Epidermal melanocyte (primary cell): ENCODE data around the gene CDH4.

Source experiments
- DNase-seq: peaks from one replicate; pipeline ENCODE4 v3.0.0; 2011; ENCODE audit warnings: low spot score; ENCODE audit not compliant: insufficient read length

CDH4 gene

DNA sequence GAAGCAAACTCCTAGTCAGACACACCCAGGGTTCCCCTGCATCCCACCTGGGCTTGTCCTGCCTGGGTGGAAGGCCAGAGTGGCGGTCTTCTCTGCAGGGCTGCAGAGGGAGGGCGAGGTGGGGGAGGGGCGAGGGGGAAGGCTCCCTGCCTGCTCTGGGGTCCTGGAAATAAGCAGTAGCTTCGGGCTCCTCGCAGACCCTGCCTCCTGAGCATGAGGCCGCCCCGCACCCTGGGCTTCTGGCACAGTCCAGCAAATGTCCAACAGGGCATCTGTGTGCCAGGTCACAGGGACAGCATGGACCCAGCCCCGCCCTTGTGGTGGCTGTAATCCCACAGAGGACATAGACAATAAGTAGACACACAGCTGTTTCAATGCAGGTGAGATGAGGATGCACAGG lies 619.9 kb downstream of the CDH4 start:
- no peak for DNase-seq

DNA sequence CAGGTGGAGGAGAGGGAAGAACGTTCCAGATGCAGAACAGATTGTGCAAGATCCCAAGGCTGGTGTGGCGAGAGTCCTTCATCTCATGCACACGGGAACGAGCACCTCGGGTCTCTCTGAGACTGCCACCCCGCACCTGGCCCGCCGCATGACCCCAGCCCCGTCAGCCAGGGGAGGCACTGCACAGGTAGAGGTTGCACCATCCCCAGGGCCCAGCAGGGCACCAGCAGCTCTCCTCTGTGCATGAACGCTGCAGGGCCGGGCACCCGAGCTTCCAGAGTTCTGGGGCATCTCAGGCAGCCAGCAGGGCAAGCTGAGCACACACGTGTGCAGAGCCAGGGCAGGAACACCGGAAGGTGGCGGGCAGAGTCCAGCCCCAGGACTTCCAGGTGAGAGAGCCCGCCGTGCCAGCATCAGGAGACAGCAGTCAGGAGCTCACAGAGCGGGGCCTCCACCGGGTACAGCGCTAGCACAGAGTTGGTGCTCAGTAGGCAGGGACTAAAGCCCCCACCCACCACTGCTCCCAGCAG lies 620.4 kb downstream of the CDH4 start:
- no peak for DNase-seq

DNA sequence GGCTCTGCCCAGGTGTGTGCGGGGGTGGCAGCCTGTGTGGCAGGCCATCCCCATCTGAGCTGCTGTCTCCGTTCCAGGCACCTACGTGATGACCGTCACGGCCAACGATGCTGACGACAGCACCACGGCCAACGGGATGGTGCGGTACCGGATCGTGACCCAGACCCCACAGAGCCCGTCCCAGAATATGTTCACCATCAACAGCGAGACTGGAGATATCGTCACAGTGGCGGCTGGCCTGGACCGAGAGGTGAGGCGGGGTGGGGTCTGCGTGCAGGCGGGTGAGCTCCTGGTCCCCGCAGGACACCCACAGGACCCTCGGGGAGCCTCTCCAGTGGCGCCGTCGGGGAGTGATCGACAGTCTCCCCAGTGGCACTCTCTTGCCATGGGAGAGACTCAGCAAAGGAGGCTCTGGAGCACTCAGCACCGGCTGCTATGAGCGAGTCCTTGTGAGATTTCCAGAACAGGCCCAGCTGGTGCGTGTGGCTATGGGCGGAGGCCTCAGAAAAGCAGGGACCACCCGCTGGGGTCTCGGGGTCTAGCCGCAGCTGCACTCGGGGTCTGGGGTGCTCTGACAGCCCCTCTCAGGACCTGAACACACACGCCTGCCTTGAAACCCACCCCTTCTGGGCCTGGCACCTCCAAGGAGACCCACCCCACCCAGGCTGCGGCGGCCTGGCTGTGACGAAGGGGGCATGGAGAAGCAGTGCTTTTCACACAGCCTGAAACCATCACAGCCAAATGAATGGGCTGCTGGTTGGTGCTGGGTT lies 621.8 kb downstream of the CDH4 start:
- no peak for DNase-seq

DNA sequence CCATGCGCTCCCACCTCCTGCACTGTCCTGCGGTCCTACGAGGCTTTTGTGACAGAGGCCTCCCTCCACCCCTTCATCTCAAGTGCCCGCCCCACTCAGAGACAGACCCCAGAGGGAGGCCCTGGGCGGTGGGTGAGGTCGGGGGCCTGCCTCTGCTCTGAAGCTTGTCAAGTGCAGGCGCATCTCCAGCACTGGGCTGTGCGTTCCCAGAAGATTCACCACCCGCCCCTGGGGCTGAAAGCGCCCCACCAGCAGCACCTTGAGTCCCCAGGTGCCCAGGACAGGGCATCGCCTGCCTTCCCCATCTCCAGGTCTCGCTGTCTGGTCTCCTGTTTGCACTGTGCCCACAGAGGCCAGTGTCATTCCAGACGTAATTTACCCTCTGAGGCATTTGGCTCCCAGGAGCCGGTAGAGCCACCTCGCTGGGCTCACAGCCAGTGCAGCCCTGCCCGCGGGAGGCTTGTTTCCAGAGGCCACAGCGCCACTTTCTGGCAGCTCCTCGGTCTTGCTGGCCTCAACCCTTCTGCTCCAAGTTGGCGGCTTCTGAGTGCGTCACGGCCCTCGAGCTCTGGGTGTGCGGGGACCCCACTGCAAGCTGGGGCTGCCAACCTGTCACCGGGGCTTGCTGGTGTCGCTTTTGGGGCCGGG lies 622.5 kb downstream of the CDH4 start:
- DNase-seq, result no peak

DNA sequence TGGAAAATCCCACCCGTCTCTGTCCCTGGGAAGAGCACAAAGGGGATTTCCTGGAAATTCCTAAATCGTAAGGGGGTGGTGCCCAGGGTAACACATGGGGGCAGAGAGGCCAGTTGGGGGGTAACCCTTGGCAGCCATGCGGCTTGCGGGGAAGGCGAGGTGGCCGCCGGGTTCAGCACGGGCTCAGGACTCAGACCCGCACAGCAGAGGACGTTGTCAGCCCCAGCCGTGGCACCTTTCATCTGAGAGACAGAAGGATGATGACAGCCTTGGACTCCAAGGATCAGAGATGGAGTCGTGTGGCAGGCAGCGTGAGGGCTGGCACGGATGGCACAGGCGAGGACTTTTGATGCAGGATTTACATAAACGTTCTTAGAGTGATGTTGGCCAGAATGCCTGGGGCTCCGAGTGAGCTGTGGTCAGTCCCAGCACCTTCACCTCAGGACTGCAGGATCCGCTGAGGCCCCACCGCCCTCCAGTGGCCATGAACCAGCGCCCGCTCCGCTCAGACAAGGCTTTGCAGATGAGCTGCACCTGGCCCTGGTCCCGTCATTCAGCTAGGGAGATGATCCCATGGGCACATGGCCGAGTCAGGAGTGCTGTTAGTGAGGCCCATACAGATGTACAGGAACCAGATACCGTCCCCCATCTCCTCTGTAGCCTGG lies 623.3 kb downstream of the CDH4 start:
- no peak for DNase-seq

DNA sequence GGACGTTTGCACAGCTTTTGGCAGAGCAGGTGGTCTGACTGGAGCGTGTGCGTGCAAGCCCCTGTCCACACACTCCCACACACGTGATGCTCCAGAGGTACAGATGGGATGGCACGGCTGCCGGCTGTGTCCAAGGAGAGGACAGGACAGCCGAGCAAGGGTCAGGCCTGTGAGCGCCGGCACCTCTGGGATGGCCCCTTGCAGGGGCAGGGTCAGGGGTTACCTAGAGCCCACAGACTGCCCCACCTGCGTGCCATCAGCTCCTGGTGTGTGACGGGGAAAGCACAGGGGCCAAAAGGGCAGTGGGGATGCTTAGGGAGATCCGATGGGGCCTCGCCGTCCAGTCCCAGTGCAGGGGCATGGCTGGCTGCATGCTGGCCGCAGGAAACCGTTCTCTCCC lies 623.9 kb downstream of the CDH4 start:
- no peak for DNase-seq

DNA sequence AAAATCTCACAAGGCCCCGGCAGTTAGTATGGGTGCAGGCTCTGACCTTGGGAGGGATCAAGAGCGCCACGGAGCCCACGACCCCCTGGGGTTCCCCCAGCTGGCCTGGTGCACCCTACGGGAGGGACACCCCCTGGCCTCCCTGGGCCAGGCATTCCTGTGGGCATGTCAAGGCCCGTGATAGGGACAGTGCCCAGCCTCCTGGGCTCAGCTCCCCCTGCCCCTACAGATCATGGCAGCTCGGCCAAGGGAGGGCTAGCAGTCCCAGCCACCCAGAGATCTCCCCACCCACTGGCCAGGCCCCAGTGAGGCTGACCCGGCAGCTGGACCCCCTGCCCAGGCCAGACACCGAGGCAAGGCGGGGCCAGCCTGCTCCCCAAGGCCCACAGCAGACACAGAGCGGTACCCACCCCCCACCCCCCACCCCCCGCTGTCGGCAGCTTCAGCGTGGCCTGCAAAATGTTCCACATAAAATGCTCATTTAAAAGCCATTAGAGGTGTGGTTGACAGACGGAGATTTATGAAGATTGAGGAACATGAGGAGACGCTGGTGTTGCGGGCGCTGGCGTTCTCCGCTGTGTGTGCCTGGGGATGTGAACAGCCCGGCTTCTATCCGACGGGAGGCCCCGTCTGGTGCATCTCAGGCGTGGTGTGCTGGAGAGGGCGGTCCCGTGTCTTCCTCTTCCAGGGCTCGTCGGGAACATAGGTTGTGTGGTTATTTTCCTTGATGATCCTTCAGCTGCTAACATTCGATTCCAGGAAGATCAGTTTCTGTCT lies 625.1 kb downstream of the CDH4 start:
- DNase-seq, result no peak

DNA sequence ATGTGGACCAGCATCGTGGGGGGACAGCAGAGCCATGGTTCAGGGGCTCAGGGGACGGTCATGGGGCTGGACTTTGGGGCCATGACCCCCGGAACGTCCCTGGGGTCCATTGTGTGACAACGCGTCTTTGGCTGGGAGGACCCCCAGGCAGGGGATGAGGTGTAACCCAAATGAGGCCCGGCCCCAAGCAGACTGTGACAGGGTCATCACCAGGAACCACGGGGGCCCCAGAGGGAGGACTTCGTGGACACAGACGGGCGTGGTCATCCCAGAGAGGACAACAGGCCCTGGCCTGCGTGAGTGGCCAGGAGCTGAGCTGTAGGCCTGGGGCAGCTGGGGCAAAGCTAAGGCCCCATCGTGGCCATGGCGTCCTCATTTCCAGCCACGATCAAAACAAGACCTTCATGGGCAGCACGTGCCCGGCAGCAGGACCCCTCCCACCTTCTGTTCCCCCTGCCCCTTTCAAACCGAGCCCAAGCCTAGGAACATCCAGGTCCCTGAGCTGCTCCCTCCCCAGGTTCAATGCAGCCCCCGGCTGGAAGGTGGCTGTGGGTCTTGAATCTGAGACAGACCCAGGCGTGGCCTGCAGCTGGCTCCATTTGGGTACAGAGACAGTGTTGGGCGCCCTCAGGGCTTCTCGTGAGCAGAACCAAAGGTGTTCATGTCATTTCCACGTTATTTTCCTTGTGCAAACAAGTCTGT lies 625.9 kb downstream of the CDH4 start:
- DNase-seq, result no peak

DNA sequence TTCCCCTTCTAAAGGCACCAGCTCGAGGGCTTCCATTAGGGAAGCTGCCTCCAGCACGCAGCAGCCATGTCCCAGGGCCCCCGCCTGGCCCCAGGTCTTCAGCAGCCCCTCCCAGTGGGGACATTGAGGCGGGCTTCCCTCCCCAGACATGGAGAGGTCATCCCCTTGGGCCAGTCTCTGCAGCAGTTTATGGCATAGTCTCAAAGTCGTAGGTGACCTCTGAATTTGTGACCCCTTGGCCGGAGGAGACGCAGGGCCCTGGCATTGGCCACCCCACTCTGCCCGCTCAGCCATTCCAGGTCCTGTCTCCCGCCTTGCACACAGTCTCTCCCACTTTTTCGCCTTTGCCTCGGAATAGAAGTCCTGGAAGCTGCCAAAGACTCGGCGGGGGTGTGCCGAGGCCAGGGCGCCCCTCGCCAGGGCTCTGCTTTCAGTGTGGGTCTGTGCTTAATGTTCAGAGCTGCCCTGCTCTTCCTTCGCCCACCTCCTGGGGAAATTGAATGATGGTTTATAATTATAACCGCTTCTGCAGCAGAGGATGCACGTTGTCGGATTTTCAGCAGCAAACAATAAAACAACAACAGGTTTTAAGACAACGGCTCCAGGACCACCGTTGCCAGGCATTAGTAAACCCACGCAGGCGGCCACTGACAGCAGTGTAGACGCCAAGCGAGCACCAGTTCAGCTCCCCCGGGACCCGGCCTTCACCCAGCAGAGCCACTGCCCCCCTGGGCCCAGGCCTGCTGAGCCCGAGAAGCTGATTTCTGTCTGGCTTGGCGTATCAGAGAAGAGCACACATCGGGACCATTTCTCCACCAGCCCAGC lies 626.6 kb downstream of the CDH4 start:
- no peak for DNase-seq

DNA sequence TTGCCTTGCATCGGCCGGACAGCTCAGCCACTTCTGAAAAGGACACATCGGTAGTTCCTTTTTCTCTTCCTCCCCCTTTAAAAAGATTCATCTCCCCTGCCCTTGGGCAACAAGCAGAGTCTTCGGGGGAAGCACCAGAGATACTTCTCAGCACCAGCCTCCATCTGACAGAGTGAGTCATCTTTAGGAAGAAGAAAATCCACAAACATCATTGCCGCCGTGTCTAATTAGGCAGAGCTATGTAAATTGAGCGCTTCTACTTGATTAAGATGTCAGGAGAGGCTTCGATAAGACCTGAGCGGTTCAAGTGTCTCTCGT lies 627.2 kb downstream of the CDH4 start:
- DNase-seq, result no peak

DNA sequence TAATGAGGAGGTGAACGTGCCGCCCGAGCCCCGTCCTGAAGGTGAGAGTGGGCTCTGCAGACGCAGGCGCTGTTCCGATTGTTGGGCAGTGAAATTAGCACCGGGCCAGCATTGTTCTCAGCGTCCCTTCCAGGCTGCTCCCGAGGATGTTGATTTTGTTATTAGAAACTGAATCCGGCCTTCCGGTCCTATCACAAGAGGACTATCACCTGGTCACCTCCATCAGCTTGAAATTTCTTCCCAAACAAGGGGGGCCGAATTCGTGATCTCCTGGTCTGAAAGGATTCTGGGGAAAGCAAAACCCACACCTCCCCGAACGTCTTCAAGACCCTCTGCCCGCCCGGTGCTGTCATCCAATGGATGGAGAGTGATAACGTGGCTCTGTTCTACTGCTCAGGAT lies 627.6 kb downstream of the CDH4 start:
- no peak for DNase-seq

DNA sequence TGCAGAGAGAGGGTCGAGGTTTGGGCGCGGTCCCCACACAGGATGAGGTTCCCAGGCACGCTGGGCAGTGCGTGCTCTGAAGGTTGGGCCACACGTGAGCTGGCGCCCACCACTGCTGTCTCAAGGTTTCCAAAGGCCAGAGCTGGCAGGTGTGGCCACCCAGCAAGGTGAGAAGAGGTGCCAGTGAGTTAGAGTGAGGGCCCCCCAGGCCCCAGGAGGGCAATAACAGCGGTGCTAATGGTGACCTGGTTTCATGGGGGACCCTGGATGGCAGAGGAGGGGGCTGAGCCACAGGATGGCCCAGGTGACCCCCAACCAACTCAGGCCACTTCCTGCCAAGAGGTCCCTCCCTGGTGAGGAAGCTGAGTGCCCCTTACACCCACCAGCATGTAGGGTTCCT lies 628.6 kb downstream of the CDH4 start:
- DNase-seq, result no peak

DNA sequence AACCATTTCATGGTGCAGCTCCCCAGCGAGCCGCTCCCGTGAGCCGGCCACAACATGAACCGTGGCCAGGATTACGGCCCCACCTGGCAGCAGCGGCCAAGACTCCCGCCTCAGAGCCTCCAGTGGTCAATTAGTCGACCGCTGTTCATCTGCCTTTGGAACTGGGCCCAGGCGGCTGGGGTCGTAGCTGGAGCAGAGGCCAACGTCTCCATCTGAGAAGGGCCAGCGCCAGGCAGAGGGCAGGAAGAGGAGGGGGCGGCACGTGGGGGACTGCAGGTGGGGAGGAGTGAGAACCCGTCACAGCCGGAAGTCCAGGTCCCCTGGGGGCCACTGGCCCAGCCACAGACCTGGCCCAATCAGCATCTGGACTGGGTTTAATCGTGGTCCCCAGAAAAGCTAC lies 629.4 kb downstream of the CDH4 start:
- no peak for DNase-seq

DNA sequence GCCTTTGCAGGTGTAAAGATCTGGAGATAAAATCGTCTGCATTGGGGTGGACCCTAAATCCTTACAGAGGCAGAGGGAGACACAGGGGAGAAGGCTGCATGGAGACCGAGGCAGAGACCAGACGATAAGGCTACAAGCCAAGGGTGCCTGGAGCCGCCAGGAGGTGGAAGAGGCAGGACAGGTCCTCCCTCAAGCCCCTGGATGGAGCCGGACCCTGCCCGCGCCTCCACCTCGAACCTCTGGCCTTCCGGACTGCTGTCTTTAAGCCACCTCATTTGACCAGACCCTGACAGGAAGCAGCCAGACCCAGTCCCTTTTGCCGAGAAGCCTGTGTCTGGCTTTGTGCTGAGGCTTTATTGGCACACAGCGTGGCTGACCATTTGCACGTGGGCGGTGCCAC lies 629.8 kb downstream of the CDH4 start:
- no peak for DNase-seq

DNA sequence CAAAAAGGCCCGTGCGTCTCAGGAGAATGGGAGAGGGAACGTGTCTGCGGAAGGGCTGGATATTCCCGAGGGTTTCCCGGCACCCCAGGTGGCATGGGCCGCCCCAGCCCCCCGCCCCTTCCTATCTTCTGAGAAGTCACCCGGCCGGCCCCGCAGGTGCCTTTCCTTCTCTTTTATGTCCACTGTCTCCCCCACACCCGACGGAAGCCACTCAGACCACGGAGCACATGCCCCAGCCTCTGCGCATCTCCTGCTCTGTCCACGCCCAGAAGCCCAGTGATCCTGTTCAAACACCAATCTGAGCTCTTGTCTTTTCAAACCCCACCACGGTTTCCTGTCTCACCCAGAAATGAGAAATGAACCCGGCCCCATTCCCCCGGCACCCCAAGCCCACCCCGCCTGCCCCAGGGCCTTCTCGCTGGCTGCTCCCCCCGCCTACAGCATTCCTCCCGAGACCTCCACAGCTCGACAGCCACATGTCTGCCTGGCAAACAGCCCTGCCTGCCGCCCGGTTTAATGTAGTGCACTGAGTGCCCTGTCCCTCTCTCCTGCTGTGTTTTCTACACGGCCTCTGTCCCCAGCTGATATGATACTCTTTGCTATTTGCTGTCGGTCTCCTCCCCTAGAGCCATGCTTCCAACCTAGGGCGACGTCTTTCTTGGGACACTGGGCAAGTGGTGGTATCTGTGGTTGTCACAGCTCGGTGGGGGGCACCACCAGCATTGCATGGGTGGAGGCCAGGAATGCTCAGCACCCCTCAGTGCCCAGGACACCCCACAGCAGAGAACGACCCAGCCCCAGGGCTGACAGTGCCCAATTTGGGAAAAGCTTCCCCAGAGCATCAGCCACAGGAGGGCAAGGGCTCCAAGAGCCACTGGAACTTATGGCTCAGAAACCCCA lies 630.9 kb downstream of the CDH4 start:
- no peak for DNase-seq

DNA sequence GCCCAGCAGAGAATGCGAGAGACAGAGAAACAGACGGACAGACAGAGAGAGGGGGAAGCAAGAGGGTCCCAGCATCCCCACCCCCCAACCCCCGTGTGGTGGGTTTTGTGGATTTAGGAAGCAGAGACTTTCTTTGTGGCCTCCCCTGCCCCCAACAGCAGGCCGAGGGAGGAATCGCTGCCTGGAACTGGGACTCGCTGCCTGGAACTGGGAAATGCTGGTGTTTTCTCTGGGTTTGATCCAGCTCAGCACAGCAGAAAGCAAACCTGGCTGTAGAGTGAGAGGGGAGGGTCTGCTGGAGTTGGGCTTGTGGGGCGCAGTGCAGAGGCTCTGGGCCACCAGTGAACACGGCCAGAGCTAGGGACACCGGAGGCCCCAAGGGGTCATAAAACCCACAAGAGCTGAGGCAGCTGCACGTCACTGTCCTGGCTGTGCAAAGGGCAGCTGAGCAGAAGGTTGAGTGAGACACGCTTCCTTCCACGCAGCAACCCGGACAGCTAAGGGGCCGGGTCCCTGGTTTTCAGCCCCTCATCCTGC lies 631.9 kb downstream of the CDH4 start:
- no peak for DNase-seq

DNA sequence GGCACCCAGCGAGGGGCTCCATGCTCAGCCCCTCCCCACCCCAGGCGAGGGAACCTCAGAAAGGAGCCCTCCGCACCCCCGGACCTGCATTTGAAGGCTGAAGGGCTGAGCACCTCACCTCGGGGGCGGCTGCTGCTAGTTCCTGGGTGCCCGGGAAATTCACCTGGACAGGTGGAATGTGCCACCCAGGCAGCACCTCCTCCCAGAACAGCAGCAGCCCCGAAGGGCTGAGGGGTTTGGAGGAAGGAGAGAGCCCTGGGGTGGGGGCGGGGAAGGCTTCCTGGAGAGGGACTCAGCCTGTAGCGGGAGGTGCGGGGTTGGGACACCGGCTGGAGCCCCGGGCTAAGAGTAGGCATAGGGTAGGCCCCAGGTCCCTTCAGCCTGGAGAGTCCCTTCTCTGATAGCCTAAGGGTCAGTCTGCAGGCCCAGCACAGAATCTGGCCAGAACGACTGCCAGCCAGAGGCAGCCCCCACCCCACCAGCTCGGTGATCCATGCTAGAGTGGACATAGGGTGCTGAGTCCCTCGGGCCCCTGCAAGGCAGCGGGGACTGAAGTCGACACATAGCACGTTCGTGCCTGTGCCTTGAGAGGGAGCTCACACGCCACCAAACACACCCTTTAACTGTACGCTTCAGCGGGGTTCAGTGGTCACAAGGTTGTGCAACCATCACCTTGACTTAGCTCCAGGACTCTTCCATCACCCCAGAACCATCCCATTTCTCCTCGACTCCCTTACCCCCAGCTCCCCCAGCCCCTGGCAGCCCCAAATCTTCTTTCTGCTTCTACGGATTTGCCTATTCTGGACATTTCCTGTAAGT lies 632.7 kb downstream of the CDH4 start:
- no peak for DNase-seq
